ENCODE results near the gene PPM1K.
"Not testable (repeated sequence)": the region's sequence is repeated elsewhere in the genome, so short reads cannot be mapped to it uniquely, and the experiment has no call there.

Gene PPM1K

GRCh38 chr4:88284439-88285234 is at the start of gene PPM1K:
Gene PPM1K (minus strand): TSS chr4:88284561. CDS start chr4:88278583, 5,978 bp downstream.
- in situ Hi-C loops (cut with MboI; ENCODE audit: low sequenced_read_pairs) = no loop called here
- Histone ChIP-seq H3K4me1 (peaks cover 28% of the 10 kb centered on the region), H3K36me3 (replicated peaks) (no peaks in the 10 kb centered on the region), H3K27me3 (ENCODE audit: low read depth) (no peaks in the 10 kb centered on the region), H3K9me3 (no peaks in the 10 kb centered on the region), H3K4me3 (peak within 1 kb of the TSS; percentile 55)
- DNase-seq (ENCODE audit: low spot score in 2 of 2) = peak; percentile 96 to 99

DNA sequence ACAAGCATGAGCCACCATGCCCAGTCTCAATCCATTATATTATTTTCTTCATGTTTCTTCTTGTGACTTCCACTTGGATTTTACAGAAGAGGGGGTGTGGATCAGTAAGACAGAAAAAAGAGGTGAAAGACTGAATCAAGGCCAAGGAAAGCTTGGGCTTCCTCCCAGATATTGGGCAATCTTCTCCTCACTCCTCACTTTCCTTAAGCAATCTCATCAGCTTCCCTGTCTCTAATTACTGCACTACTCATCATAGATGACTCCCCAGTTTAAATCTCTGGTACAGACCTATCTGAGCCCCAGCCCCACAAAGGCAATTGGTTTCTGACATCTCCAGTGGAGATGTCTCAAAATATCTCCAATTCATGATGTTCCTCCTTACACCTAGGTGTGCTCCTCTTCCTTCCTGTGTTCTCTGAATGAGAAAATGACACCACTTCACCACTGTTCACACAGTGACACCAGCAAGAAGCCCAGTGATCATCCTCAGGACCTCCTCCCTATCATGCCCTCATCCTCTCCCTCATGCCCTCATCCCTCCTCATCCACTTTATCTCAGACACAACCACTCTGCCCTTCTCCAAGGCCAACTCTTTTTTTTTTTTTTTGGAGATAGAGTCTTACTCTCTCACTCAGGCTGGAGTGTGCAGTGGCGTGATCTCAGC is 49.5 kb upstream of the PPM1K start:
- Histone ChIP-seq H3K27me3 (ENCODE audit: low read depth) (no peaks in the 10 kb centered on the region), H3K36me3 (replicated peaks) (no peaks in the 10 kb centered on the region), H3K4me1 (peaks cover 4% of the 10 kb centered on the region), H3K4me3 (no peak overlapping the region), H3K9me3 (no peaks in the 10 kb centered on the region)
- DNase-seq (ENCODE audit: low spot score in 2 of 2) = no peak
- in situ Hi-C loops (cut with MboI; ENCODE audit: low sequenced_read_pairs) = no loop called here

- no peak for DNase-seq (ENCODE audit: low spot score in 2 of 2)
- in situ Hi-C loops (cut with MboI; ENCODE audit: low sequenced_read_pairs) = no loop called here
- Histone ChIP-seq H3K27me3 (ENCODE audit: low read depth) (no peaks in the 10 kb centered on the region), H3K4me3 (no peak overlapping the region), H3K9me3 (no peaks in the 10 kb centered on the region), H3K36me3 (replicated peaks) (no peaks in the 10 kb centered on the region), H3K4me1 (peaks cover 2% of the 10 kb centered on the region; the same call in 1 of the 2 replicates)
These were observed 43.3 kb upstream of the PPM1K start for GRCh38 chr4:88327665-88328064.

DNA sequence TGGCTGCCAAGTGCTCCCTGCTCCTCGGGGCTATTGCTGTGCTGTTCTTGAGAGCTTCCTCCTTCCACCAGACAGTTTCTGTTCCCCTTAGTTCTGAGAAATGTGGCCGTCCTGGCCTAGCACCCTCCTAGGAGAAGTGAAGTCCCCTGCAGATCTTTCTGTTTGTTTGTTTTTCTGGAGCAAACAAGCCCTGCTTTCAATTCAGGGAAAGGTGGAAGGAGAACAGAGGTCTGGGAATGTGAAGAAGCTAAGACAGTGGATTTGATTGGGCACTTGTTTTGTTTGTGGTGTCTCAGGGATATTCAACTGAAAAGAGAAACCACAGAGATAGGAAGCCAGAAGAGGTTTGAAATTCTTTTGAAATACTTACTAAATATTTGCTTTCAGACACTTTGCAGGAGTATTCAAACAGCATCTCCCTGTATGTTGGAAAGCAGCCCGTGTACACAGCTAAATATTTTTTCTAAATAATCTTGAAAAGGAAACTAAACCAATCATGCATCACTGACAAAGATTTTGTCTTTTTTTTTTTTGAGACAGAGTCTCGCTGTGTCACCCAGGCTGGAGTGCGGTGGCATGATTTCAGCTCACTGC is 36.5 kb upstream of the PPM1K start:
- H3K4me3 ChIP-seq = no peak overlapping the region
- peaks cover 12% of the 10 kb centered on the region for H3K4me1 ChIP-seq
- DNase-seq (ENCODE audit: low spot score in 2 of 2) = no peak
- no peaks in the 10 kb centered on the region for H3K36me3 ChIP-seq (replicated peaks)
- H3K9me3 ChIP-seq = no peaks in the 10 kb centered on the region
- in situ Hi-C loops (cut with MboI; ENCODE audit: low sequenced_read_pairs) = no loop called here
- no peaks in the 10 kb centered on the region for H3K27me3 ChIP-seq (ENCODE audit: low read depth)

- H3K4me3 ChIP-seq = no peak overlapping the region
- peak in 1 of 2 experiments; percentile 5 for DNase-seq (ENCODE audit: low spot score in 2 of 2)
- in situ Hi-C loops (cut with MboI; ENCODE audit: low sequenced_read_pairs) = no loop called here
- H3K36me3 ChIP-seq (replicated peaks) = no peaks in the 10 kb centered on the region
- H3K27me3 ChIP-seq (ENCODE audit: low read depth) = no peaks in the 10 kb centered on the region
- H3K4me1 ChIP-seq = peaks cover 12% of the 10 kb centered on the region
- no peaks in the 10 kb centered on the region for H3K9me3 ChIP-seq
These were observed 35.9 kb upstream of the PPM1K start for GRCh38 chr4:88320224-88320779.

- in situ Hi-C loops (cut with MboI; ENCODE audit: low sequenced_read_pairs) = no loop called here
- no peaks in the 10 kb centered on the region for H3K36me3 ChIP-seq (replicated peaks)
These were observed 34.5 kb upstream of the PPM1K start for GRCh38 chr4:88318751-88319350.

DNA sequence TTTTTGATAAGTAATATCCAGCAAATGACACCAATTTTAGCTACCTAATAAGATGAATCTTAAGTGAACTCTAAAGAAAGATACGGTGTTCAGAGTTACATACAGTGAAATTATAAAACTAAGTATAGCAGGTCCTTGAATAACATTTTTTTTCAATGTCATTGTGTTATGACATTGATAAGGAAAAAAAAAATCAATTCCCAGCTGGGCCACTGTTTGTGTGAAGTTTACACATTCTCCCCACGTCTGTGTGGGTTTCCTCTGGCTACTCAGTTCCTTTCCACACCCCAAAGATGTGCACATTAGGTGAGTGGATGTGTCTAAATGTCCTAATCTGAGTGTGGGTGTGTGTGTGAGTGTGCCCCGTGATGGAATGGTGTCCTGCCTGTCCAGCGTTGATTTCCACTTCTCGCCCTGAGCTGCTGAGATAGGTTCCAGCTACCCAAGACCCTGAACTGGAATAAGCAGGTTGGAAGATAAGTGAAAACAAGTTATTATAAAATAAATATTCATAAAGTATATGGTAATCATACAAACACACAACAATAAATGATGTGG is 31.2 kb upstream of the PPM1K start:
- no peaks in the 10 kb centered on the region for H3K27me3 ChIP-seq (ENCODE audit: low read depth)
- H3K9me3 ChIP-seq = no peaks in the 10 kb centered on the region
- peaks cover 8% of the 10 kb centered on the region for H3K4me1 ChIP-seq
- H3K4me3 ChIP-seq = no peak overlapping the region
- no peak for DNase-seq (ENCODE audit: low spot score in 2 of 2)
- no peaks in the 10 kb centered on the region for H3K36me3 ChIP-seq (replicated peaks)
- in situ Hi-C loops (cut with MboI; ENCODE audit: low sequenced_read_pairs) = no loop called here

More at GRCh38 chr4:88318751-88319350, 34.5 kb upstream of the PPM1K start:
- DNase-seq (ENCODE audit: low spot score in 2 of 2) = no peak
- Histone ChIP-seq H3K27me3 (ENCODE audit: low read depth) (no peaks in the 10 kb centered on the region), H3K4me1 (peaks cover 10% of the 10 kb centered on the region), H3K9me3 (no peaks in the 10 kb centered on the region), H3K4me3 (no peak overlapping the region)

GRCh38 chr4:88313088-88313624 is 28.8 kb upstream of the PPM1K start:
- H3K36me3 ChIP-seq (replicated peaks); in situ Hi-C loops (cut with MboI; ENCODE audit: low sequenced_read_pairs); H3K4me3 ChIP-seq; H3K9me3 ChIP-seq; H3K27me3 ChIP-seq (ENCODE audit: low read depth); DNase-seq (ENCODE audit: low spot score in 2 of 2); H3K4me1 ChIP-seq: not testable (repeated sequence)

DNA sequence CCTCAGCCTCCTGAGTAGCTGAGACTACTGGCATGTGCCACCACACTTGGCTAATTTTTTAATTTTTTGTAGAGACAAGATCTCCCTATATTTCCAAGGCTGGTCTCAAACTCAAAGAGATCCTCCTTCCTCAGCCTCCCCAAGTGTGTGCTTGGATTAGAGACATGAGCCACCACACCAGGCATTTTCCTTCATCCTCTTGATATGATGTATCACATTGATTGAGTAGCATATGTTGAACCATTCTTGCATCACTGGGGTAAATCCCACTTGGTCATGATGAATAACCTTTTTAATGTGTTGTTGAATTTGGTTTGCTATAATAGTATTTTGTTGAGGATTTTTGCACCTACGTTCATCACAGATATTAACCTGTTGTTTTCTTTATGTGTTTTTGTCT is 24.2 kb upstream of the PPM1K start:
- H3K36me3 ChIP-seq (replicated peaks) = no peaks in the 10 kb centered on the region
- H3K4me1 ChIP-seq = peaks cover 8% of the 10 kb centered on the region
- in situ Hi-C loops (cut with MboI; ENCODE audit: low sequenced_read_pairs) = no loop called here
- no peak overlapping the region for H3K4me3 ChIP-seq
- no peak for DNase-seq (ENCODE audit: low spot score in 2 of 2)
- no peaks in the 10 kb centered on the region for H3K27me3 ChIP-seq (ENCODE audit: low read depth)
- no peaks in the 10 kb centered on the region for H3K9me3 ChIP-seq

DNA sequence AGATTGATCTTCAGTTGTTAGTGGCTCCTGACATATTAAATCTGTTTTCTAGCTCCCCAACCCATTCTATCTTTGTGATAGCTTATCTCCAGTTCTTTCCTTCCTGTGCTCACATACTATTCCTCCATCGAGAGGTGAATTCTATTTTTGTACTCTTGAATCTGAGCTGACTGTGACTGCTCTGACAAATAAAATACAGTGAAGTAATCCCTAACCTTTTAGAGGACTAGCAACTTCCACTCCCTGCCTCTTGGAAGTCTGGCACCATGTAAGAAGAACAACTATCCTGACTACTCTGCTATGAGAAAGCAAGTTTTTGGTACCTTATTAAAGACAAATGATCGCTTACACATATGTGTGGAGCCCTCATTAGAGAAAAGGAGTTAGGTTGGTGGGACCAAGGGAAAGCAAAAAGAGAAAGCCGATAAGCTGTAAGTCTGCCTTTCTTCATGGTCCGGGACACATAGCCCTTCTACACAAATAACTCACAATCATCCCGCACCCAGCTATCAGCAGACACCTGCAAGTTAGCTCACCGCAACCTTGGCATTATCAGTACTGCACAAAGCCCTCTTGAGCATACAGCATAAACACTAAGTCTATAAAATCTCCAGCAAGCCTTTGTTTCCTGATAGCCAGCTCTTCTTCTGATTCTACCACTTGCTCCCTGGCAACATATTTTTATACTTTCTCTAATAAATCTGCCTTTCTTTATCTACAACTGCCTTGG is 13.5 kb upstream of the PPM1K start:
- Histone ChIP-seq H3K4me1 (no peaks in the 10 kb centered on the region), H3K27me3 (ENCODE audit: low read depth) (no peaks in the 10 kb centered on the region), H3K9me3 (no peaks in the 10 kb centered on the region), H3K4me3 (no peak overlapping the region), H3K36me3 (replicated peaks) (no peaks in the 10 kb centered on the region)
- in situ Hi-C loops (cut with MboI; ENCODE audit: low sequenced_read_pairs) = no loop called here
- no peak for DNase-seq (ENCODE audit: low spot score in 2 of 2)

DNA sequence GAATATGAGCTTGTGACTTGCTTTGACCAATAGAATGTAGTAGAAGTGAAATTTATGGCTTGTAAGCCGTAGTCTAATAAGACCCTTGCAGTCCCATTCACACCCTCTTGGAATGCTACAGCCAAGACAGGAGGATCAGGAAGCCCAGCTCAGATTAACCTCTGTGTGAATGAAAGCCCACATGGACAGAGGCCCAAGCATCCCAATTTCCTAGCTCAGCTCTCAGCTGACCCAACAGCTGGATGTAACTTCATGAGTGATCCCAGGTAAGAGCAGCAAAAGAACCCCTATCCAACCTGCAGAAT is 12.8 kb upstream of the PPM1K start:
- H3K4me3 ChIP-seq = no peak overlapping the region
- H3K36me3 ChIP-seq (replicated peaks) = no peaks in the 10 kb centered on the region
- DNase-seq (ENCODE audit: low spot score in 2 of 2) = no peak
- H3K27me3 ChIP-seq (ENCODE audit: low read depth) = no peaks in the 10 kb centered on the region
- in situ Hi-C loops (cut with MboI; ENCODE audit: low sequenced_read_pairs) = no loop called here
- H3K9me3 ChIP-seq = no peaks in the 10 kb centered on the region
- no peaks in the 10 kb centered on the region for H3K4me1 ChIP-seq

- Histone ChIP-seq H3K27me3 (ENCODE audit: low read depth) (no peaks in the 10 kb centered on the region), H3K4me3 (no peak overlapping the region), H3K4me1 (no peaks in the 10 kb centered on the region), H3K9me3 (no peaks in the 10 kb centered on the region), H3K36me3 (replicated peaks) (no peaks in the 10 kb centered on the region)
- in situ Hi-C loops (cut with MboI; ENCODE audit: low sequenced_read_pairs) = no loop called here
- no peak for DNase-seq (ENCODE audit: low spot score in 2 of 2)
These were observed 12.3 kb upstream of the PPM1K start for GRCh38 chr4:88296413-88297211.
